Stimulated activated CD8-positive, alpha-beta memory T cell treated with anti-CD3 and anti-CD28 coated beads, Interleukin-7, amount 100 ng/mL, for 1 hour (primary cell): ENCODE measurements around the gene PGAP6.
"Not testable (repeated sequence)": the region's sequence is repeated elsewhere in the genome, so short reads cannot be mapped to it uniquely, and the experiment has no call there.

Experiments used
- DNase-seq, 2 donors: peaks; one replicate each; pipeline ENCODE4 v3.0.0-alpha.2; 2020; ENCODE audit warnings: low read depth in 2 of 2

The PGAP6 gene

GRCh38 chr16:367333-367903 lies 14.4 kb downstream of the PGAP6 start:
- no peak for DNase-seq

GRCh38 chr16:366476-366875 lies 15.3 kb downstream of the PGAP6 start:
- DNase-seq, result no peak

- DNase-seq, result no peak
Observed at GRCh38 chr16:364595-365491, 16.9 kb downstream of the PGAP6 start.

GRCh38 chr16:363766-364490 lies 17.9 kb downstream of the PGAP6 start:
- no peak for DNase-seq

- DNase-seq, result no peak
Observed at GRCh38 chr16:363110-363765, 18.5 kb downstream of the PGAP6 start.

GRCh38 chr16:362702-362999 lies 19.1 kb downstream of the PGAP6 start:
- DNase-seq, result not testable (repeated sequence)

GRCh38 chr16:361872-362701 lies 19.7 kb downstream of the PGAP6 start:
- peak; percentile 43 to 49 for DNase-seq

- DNase-seq, result no peak
Observed at GRCh38 chr16:361341-361871, 20.4 kb downstream of the PGAP6 start.

- no peak for DNase-seq
Observed at GRCh38 chr16:360698-361336, 21.0 kb downstream of the PGAP6 start.

GRCh38 chr16:359871-360697 lies 21.7 kb downstream of the PGAP6 start:
- no peak for DNase-seq

GRCh38 chr16:359067-359763 lies 22.6 kb downstream of the PGAP6 start:
- no peak for DNase-seq

- no peak for DNase-seq
Observed at GRCh38 chr16:356741-357140, 25.0 kb downstream of the PGAP6 start.

- DNase-seq, result peak in 1 of 2 donors; percentile 34
Observed at GRCh38 chr16:354971-355461, 26.8 kb downstream of the PGAP6 start.

- DNase-seq, result no peak
Observed at GRCh38 chr16:354291-354881, 27.4 kb downstream of the PGAP6 start.

- no peak for DNase-seq
Observed at GRCh38 chr16:353404-354290, 28.1 kb downstream of the PGAP6 start.

GRCh38 chr16:352547-353403 lies 29.0 kb downstream of the PGAP6 start, which contains the start of gene AXIN1:
Gene AXIN1, minus strand, starts transcription at chr16:352723. Its CDS starts 5,698 bp downstream, at chr16:347025.
- DNase-seq, result peak; percentile 100
